CD14-positive monocyte (primary cell): ENCODE measurements around the gene CLDN1. TPM values are rescaled to one million over a fixed set of nuclear protein-coding genes. Genes with fewer than 3 reads are reported as not detected.

ENCODE experiments used
- DNase-seq, 3 donors: peaks; one replicate each; pipeline ENCODE4 v3.0.0-alpha.2; 2011 to 2022
- H2AFZ ChIP-seq: 2 replicates; pipeline ENCODE4 v1.6.0; 2012; ENCODE audit warnings: mild to moderate bottlenecking, low read depth, low read length, inconsistent platforms; ENCODE audit not compliant: insufficient read depth, poor library complexity, severe bottlenecking
- H3K27ac ChIP-seq, 2 donors: 1 replicate in 1 of 2; 2 replicates in 1 of 2; pipeline ENCODE4 v1.5.1; 2012 to 2013; ENCODE audit warnings: low read length in 2 of 2, control low read depth in 1 of 2, inconsistent platforms in 1 of 2, low read depth in 1 of 2, mild to moderate bottlenecking in 1 of 2
- H3K27me3 ChIP-seq, 2 donors: one replicate each; pipeline versions ENCODE4 v1.6.0 to v1.6.1; 2011 to 2013; ENCODE audit warnings: low read length in 2 of 2; ENCODE audit not compliant: control insufficient read depth in 2 of 2, insufficient read depth in 2 of 2
- H3K36me3 ChIP-seq, 2 donors: replicated peaks in 1 of 2; 1 replicate in 1 of 2; 2 replicates in 1 of 2; pipeline versions ENCODE4 v1.5.1 to v1.6.1; 2012 to 2013; ENCODE audit warnings: low read length in 2 of 2, control low read depth in 1 of 2, inconsistent platforms in 1 of 2, mild to moderate bottlenecking in 1 of 2; ENCODE audit not compliant: insufficient read depth in 2 of 2, control insufficient read depth in 1 of 2
- H3K4me1 ChIP-seq, 2 donors: 1 replicate in 1 of 2; 2 replicates in 1 of 2; pipeline versions ENCODE4 v1.5.1 to v1.6.1; 2012 to 2013; ENCODE audit warnings: low read length in 2 of 2, control low read depth in 1 of 2, inconsistent platforms in 1 of 2, mild to moderate bottlenecking in 1 of 2, moderate library complexity in 1 of 2; ENCODE audit not compliant: insufficient read depth in 2 of 2, control insufficient read depth in 1 of 2
- H3K4me2 ChIP-seq: replicated peaks from 2 replicates; pipeline ENCODE3; 2012; ENCODE audit warnings: low read length, moderate library complexity, mild to moderate bottlenecking; ENCODE audit not compliant: poor library complexity, severe bottlenecking; ENCODE audit errors: extremely low read depth
- H3K4me3 ChIP-seq, 3 experiments: fragments of 200-600 bp in 1 of 3; sonication (generic) in 1 of 3; replicated peaks in 1 of 3; 1 replicate in 2 of 3; 2 replicates in 1 of 3; pipeline ENCODE4 v1.5.1; 2011 to 2013; ENCODE audit warnings: low read length in 3 of 3, mild to moderate bottlenecking in 3 of 3, control low read depth in 2 of 3, low read depth in 2 of 3, inconsistent platforms in 1 of 3, moderate library complexity in 1 of 3
- H3K79me2 ChIP-seq: 2 replicates; pipeline ENCODE4 v1.6.0; 2012; ENCODE audit warnings: mild to moderate bottlenecking, control low read depth, inconsistent platforms, low read length, moderate library complexity; ENCODE audit not compliant: insufficient read depth
- H3K9ac ChIP-seq: 2 replicates; pipeline ENCODE4 v1.6.0; 2017; ENCODE audit warnings: low read length, mild to moderate bottlenecking; ENCODE audit not compliant: insufficient read depth, poor library complexity, severe bottlenecking
- H3K9me3 ChIP-seq, 2 donors: replicated peaks in 1 of 2; 1 replicate in 1 of 2; 2 replicates in 1 of 2; pipeline versions ENCODE4 v1.5.1 to v1.6.1; 2012 to 2013; ENCODE audit warnings: low read length in 2 of 2, control low read depth in 1 of 2; ENCODE audit not compliant: control insufficient read depth in 1 of 2, insufficient read depth in 1 of 2
- H4K20me1 ChIP-seq: 2 replicates; pipeline ENCODE4 v1.6.0; 2012; ENCODE audit warnings: mild to moderate bottlenecking, low read length, control low read depth, moderate library complexity; ENCODE audit not compliant: insufficient read depth
- H3K27ac Mint-ChIP-seq, 7 donors: one replicate each; pipeline ENCODE4 v1.8.0; 2020; ENCODE audit warnings: mild to moderate bottlenecking in 7 of 7, mixed read lengths in 7 of 7, moderate library complexity in 6 of 7, inconsistent platforms in 2 of 7
- H3K27me3 Mint-ChIP-seq, 3 donors: one replicate each; pipeline ENCODE4 v1.8.0; 2021 to 2022; ENCODE audit warnings: low read depth in 3 of 3, mild to moderate bottlenecking in 3 of 3, mixed read lengths in 3 of 3, moderate library complexity in 3 of 3, inconsistent platforms in 1 of 3
- H3K36me3 Mint-ChIP-seq, 2 donors: one replicate each; pipeline ENCODE4 v1.8.0; 2020; ENCODE audit warnings: mixed read lengths in 2 of 2, inconsistent platforms in 1 of 2, mild to moderate bottlenecking in 1 of 2
- H3K4me1 Mint-ChIP-seq: one replicate; pipeline ENCODE4 v1.8.0; 2020; ENCODE audit warnings: mild to moderate bottlenecking, mixed read lengths
- H3K4me3 Mint-ChIP-seq, 2 donors: one replicate each; pipeline ENCODE4 v1.8.0; 2020; ENCODE audit warnings: mild to moderate bottlenecking in 2 of 2, mixed read lengths in 2 of 2, moderate library complexity in 1 of 2
- H3K9me3 Mint-ChIP-seq, 7 donors: one replicate each; pipeline ENCODE4 v1.8.0; 2020 to 2022; ENCODE audit warnings: mixed read lengths in 7 of 7, mild to moderate bottlenecking in 6 of 7, moderate library complexity in 6 of 7, inconsistent platforms in 2 of 7
- CTCF ChIP-seq: fragments of 200-600 bp; IDR thresholded peaks from one replicate; pipeline ENCODE4 v1.8.0; 2022; ENCODE audit warnings: antibody characterized with exemption, mild to moderate bottlenecking
- WGBS: methylation state at CpG from one replicate; pipeline ENCODE4 v1.1.5; 2013; ENCODE audit warnings: missing lambda C conversion rate; ENCODE audit not compliant: insufficient coverage; 5-methylcytosine and 5-hydroxymethylcytosine counted together
- intact Hi-C, 2 donors: fragments of 100-400 bp; cut with micrococcal nuclease; formaldehyde crosslinking; loops; one replicate each; pipeline versions ENCODE4 v1.15.0 to v1.15.1; 2023
- polyA plus RNA-seq, 3 donors: library from polyadenylated mRNA; depleted of rRNA in 1 of 3; unstranded in 2 of 3; stranded (reverse) in 1 of 3; fragments of 300-500 nt in 2 of 3; fragments of >200 nt in 1 of 3; fragmentation: Illumina TruSeq in 2 of 3; gene quantifications; 1 replicate in 2 of 3; 2 replicates in 1 of 3; pipeline ENCODE4 v1.2.3, GENCODE V29; 2012 to 2021

Gene CLDN1
- polyA plus RNA-seq, 3 donors: not detected

GRCh38 chr3:190345878-190346277 lies 23.6 kb upstream of the CLDN1 start:
- TF ChIP-seq CTCF: no peak
- WGBS: no CpG with 5 or more reads among the region's 4 CpGs
- H3K36me3 Mint-ChIP-seq: no peaks in the 10 kb centered on the region
- H3K4me1 Mint-ChIP-seq: no peaks in the 10 kb centered on the region
- no peak for DNase-seq
- H3K4me3 Mint-ChIP-seq: no peak overlapping the region
- no peak overlapping the region for H3K27ac Mint-ChIP-seq
- intact Hi-C loops: no loop called here
- H3K36me3 ChIP-seq: no peaks in the 10 kb centered on the region
- peaks cover 0 to 4% (median 0%) of the 10 kb centered on the region in 3 donors for H3K27me3 Mint-ChIP-seq
- H3K9me3 Mint-ChIP-seq: peaks cover 0 to 9% (median 5%) of the 10 kb centered on the region in 7 donors
- no peak overlapping the region for H3K4me3 ChIP-seq
- H3K79me2 ChIP-seq: no peaks in the 10 kb centered on the region
- no peak overlapping the region for H2AFZ ChIP-seq
- H3K9me3 ChIP-seq: no peaks in the 10 kb centered on the region
- H3K4me2 ChIP-seq: no peak overlapping the region
- H3K9ac ChIP-seq: no peak overlapping the region
- no peak overlapping the region for H3K27ac ChIP-seq
- no peaks in the 10 kb centered on the region for H3K27me3 ChIP-seq
- H4K20me1 ChIP-seq: no peaks in the 10 kb centered on the region
- H3K4me1 ChIP-seq: no peaks in the 10 kb centered on the region

- H3K27ac Mint-ChIP-seq: no peak overlapping the region
- H3K36me3 Mint-ChIP-seq: no peaks in the 10 kb centered on the region
Measured at GRCh38 chr3:190345027-190345821, 23.0 kb upstream of the CLDN1 start.

More at GRCh38 chr3:190345027-190345821, 23.0 kb upstream of the CLDN1 start:
- H4K20me1 ChIP-seq: no peaks in the 10 kb centered on the region
- TF ChIP-seq CTCF: no peak
- no peaks in the 10 kb centered on the region for H3K79me2 ChIP-seq
- H3K27ac ChIP-seq: no peak overlapping the region
- no peak overlapping the region for H2AFZ ChIP-seq
- no peaks in the 10 kb centered on the region for H3K4me1 ChIP-seq
- H3K27me3 Mint-ChIP-seq: peaks cover 0 to 4% (median 0%) of the 10 kb centered on the region in 3 donors
- no peaks in the 10 kb centered on the region for H3K9me3 ChIP-seq
- H3K4me2 ChIP-seq: no peak overlapping the region
- DNase-seq: no peak
- WGBS: 14% methylated on average over 1 of the region's 4 CpGs
- H3K9ac ChIP-seq: no peak overlapping the region
- no peaks in the 10 kb centered on the region for H3K27me3 ChIP-seq
- no peaks in the 10 kb centered on the region for H3K36me3 ChIP-seq
- peaks cover 0 to 7% (median 5%) of the 10 kb centered on the region in 7 donors for H3K9me3 Mint-ChIP-seq
- no peaks in the 10 kb centered on the region for H3K4me1 Mint-ChIP-seq
- intact Hi-C loops: no loop called here
- no peak overlapping the region for H3K4me3 ChIP-seq
- no peak overlapping the region for H3K4me3 Mint-ChIP-seq
